HEK293 (cell line): Measurements from ENCODE around the gene MON2.
A peak's percentile ranks its signal among the peaks of the same experiment; 100 is the strongest.

ENCODE experiments used
- EGR2 ChIP-seq: fragments of 450-650 bp; formaldehyde crosslinking; IDR thresholded peaks from 2 replicates; pipeline ENCODE4 v1.5.1; 2016; ENCODE audit warnings: low read depth, missing biosample characterization, missing genetic modification characterization
- GFI1B ChIP-seq: fragments of 450-650 bp; formaldehyde crosslinking; IDR thresholded peaks from 2 replicates; pipeline ENCODE4 v1.5.1; 2016; ENCODE audit warnings: missing biosample characterization, missing genetic modification characterization
- GLIS1 ChIP-seq: fragments of 450-650 bp; formaldehyde crosslinking; IDR thresholded peaks from 2 replicates; pipeline ENCODE4 v1.5.1; 2016; ENCODE audit warnings: missing biosample characterization, missing genetic modification characterization
- IKZF3 ChIP-seq: fragments of 450-650 bp; IDR thresholded peaks from 2 replicates; pipeline ENCODE4 v1.5.0; 2018; ENCODE audit warnings: missing biosample characterization, mild to moderate bottlenecking, missing genetic modification characterization, moderate library complexity
- KLF8 ChIP-seq: fragments of 450-650 bp; formaldehyde crosslinking; IDR thresholded peaks from 2 replicates; pipeline ENCODE4 v1.5.1; 2016; ENCODE audit warnings: missing biosample characterization, missing genetic modification characterization
- KLF9 ChIP-seq: fragments of 450-650 bp; formaldehyde crosslinking; IDR thresholded peaks from 2 replicates; pipeline ENCODE4 v1.5.1; 2016; ENCODE audit warnings: missing biosample characterization, missing genetic modification characterization, low read depth
- MZF1 ChIP-seq: fragments of 450-650 bp; formaldehyde crosslinking; IDR thresholded peaks from 2 replicates; pipeline ENCODE4 v1.5.1; 2017; ENCODE audit warnings: missing biosample characterization, missing genetic modification characterization, borderline replicate concordance
- SCRT2 ChIP-seq: fragments of 450-650 bp; formaldehyde crosslinking; IDR thresholded peaks from 2 replicates; pipeline ENCODE4 v1.5.1; 2016; ENCODE audit warnings: missing biosample characterization, missing genetic modification characterization
- SP7 ChIP-seq: fragments of 450-650 bp; formaldehyde crosslinking; IDR thresholded peaks from 2 replicates; pipeline ENCODE4 v1.5.1; 2016; ENCODE audit warnings: missing biosample characterization, missing genetic modification characterization
- ZBTB17 ChIP-seq: fragments of 450-650 bp; formaldehyde crosslinking; IDR thresholded peaks from 2 replicates; pipeline ENCODE4 v1.5.1; 2016; ENCODE audit warnings: missing biosample characterization, missing genetic modification characterization
- ZBTB20 ChIP-seq: fragments of 450-650 bp; formaldehyde crosslinking; IDR thresholded peaks from 2 replicates; pipeline ENCODE4 v1.5.1; 2016; ENCODE audit warnings: missing biosample characterization, missing genetic modification characterization
- ZBTB8A ChIP-seq: fragments of 450-650 bp; formaldehyde crosslinking; IDR thresholded peaks from 2 replicates; pipeline ENCODE4 v1.5.1; 2016; ENCODE audit warnings: missing biosample characterization, missing genetic modification characterization
- ZEB2 ChIP-seq: fragments of 450-650 bp; formaldehyde crosslinking; IDR thresholded peaks from 2 replicates; pipeline ENCODE4 v1.5.1; 2016; ENCODE audit warnings: missing biosample characterization, missing genetic modification characterization
- ZFP37 ChIP-seq: fragments of 450-650 bp; formaldehyde crosslinking; IDR thresholded peaks from 2 replicates; pipeline ENCODE4 v1.5.1; 2016; ENCODE audit warnings: missing biosample characterization, missing genetic modification characterization
- ZIC2 ChIP-seq: fragments of 450-650 bp; formaldehyde crosslinking; IDR thresholded peaks from 2 replicates; pipeline ENCODE4 v1.5.1; 2016; ENCODE audit warnings: missing biosample characterization, missing genetic modification characterization
- ZNF146 ChIP-seq: fragments of 450-650 bp; formaldehyde crosslinking; IDR thresholded peaks from 2 replicates; pipeline ENCODE4 v1.5.1; 2016; ENCODE audit warnings: missing biosample characterization, missing genetic modification characterization
- ZNF2 ChIP-seq: fragments of 450-650 bp; formaldehyde crosslinking; IDR thresholded peaks from 2 replicates; pipeline ENCODE4 v1.5.1; 2016; ENCODE audit warnings: missing biosample characterization, missing genetic modification characterization
- ZNF221 ChIP-seq: fragments of 450-650 bp; formaldehyde crosslinking; IDR thresholded peaks from 2 replicates; pipeline ENCODE4 v1.5.1; 2017; ENCODE audit warnings: missing biosample characterization, missing genetic modification characterization, borderline replicate concordance
- ZNF24 ChIP-seq: fragments of 450-650 bp; formaldehyde crosslinking; IDR thresholded peaks from 2 replicates; pipeline ENCODE4 v1.5.1; 2016; ENCODE audit warnings: missing biosample characterization, missing genetic modification characterization
- ZNF248 ChIP-seq: fragments of 450-650 bp; formaldehyde crosslinking; IDR thresholded peaks from 2 replicates; pipeline ENCODE4 v1.5.1; 2017; ENCODE audit warnings: missing biosample characterization, missing genetic modification characterization
- ZNF266 ChIP-seq: fragments of 450-650 bp; formaldehyde crosslinking; IDR thresholded peaks from 2 replicates; pipeline ENCODE4 v1.5.1; 2016; ENCODE audit warnings: missing biosample characterization, missing genetic modification characterization, low read depth
- ZNF341 ChIP-seq: fragments of 450-650 bp; formaldehyde crosslinking; IDR thresholded peaks from 2 replicates; pipeline ENCODE4; 2016; ENCODE audit warnings: low read depth, missing biosample characterization, missing genetic modification characterization
- ZNF548 ChIP-seq: fragments of 450-650 bp; formaldehyde crosslinking; IDR thresholded peaks from 2 replicates; pipeline ENCODE4 v1.5.1; 2016; ENCODE audit warnings: missing biosample characterization, missing genetic modification characterization
- ZNF561 ChIP-seq: fragments of 450-650 bp; IDR thresholded peaks from 2 replicates; pipeline ENCODE4 v1.5.1; 2018; ENCODE audit warnings: missing biosample characterization, missing genetic modification characterization, borderline replicate concordance
- ZNF660 ChIP-seq: fragments of 450-650 bp; IDR thresholded peaks from 2 replicates; pipeline ENCODE4 v1.5.1; 2018; ENCODE audit warnings: missing biosample characterization, mild to moderate bottlenecking, missing genetic modification characterization
- ZNF791 ChIP-seq: fragments of 450-650 bp; formaldehyde crosslinking; IDR thresholded peaks from 2 replicates; pipeline ENCODE4 v1.5.1; 2016; ENCODE audit warnings: missing biosample characterization, missing genetic modification characterization
- ZSCAN23 ChIP-seq: fragments of 450-650 bp; formaldehyde crosslinking; IDR thresholded peaks from 2 replicates; pipeline ENCODE4 v1.5.1; 2016; ENCODE audit warnings: missing biosample characterization, missing genetic modification characterization
- ZXDB ChIP-seq: fragments of 450-650 bp; formaldehyde crosslinking; IDR thresholded peaks from 2 replicates; pipeline ENCODE4 v1.5.1; 2016; ENCODE audit warnings: missing biosample characterization, missing genetic modification characterization
- TF ChIP-seq, protein P1 (sequence below): fragments of 450-650 bp; formaldehyde crosslinking; IDR thresholded peaks from 2 replicates; pipeline ENCODE4 v1.5.1; 2016; ENCODE audit warnings: missing biosample characterization, missing genetic modification characterization
- TF ChIP-seq, protein P2 (sequence below): fragments of 450-650 bp; formaldehyde crosslinking; IDR thresholded peaks from 2 replicates; pipeline ENCODE4 v1.5.1; 2017; ENCODE audit warnings: missing biosample characterization, missing genetic modification characterization

Gene MON2

GRCh38 chr12:62631471-62632410 lies 165.1 kb downstream of the MON2 start (continued):
- TF ChIP-seq, protein P1, sequence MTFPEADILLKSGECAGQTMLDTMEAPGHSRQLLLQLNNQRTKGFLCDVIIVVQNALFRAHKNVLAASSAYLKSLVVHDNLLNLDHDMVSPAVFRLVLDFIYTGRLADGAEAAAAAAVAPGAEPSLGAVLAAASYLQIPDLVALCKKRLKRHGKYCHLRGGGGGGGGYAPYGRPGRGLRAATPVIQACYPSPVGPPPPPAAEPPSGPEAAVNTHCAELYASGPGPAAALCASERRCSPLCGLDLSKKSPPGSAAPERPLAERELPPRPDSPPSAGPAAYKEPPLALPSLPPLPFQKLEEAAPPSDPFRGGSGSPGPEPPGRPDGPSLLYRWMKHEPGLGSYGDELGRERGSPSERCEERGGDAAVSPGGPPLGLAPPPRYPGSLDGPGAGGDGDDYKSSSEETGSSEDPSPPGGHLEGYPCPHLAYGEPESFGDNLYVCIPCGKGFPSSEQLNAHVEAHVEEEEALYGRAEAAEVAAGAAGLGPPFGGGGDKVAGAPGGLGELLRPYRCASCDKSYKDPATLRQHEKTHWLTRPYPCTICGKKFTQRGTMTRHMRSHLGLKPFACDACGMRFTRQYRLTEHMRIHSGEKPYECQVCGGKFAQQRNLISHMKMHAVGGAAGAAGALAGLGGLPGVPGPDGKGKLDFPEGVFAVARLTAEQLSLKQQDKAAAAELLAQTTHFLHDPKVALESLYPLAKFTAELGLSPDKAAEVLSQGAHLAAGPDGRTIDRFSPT (tag by site-specific recombination), result 0 out of 2 replicates have a peak, but pooled peaks have one; percentile 60
- TF ChIP-seq, protein P2, sequence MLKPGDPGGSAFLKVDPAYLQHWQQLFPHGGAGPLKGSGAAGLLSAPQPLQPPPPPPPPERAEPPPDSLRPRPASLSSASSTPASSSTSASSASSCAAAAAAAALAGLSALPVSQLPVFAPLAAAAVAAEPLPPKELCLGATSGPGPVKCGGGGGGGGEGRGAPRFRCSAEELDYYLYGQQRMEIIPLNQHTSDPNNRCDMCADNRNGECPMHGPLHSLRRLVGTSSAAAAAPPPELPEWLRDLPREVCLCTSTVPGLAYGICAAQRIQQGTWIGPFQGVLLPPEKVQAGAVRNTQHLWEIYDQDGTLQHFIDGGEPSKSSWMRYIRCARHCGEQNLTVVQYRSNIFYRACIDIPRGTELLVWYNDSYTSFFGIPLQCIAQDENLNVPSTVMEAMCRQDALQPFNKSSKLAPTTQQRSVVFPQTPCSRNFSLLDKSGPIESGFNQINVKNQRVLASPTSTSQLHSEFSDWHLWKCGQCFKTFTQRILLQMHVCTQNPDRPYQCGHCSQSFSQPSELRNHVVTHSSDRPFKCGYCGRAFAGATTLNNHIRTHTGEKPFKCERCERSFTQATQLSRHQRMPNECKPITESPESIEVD (tag by site-specific recombination), result no peak
- TF ChIP-seq ZNF146 (tag by site-specific recombination) (no peak), ZNF791 (tag by site-specific recombination) (no peak), GFI1B (tag by site-specific recombination) (0 out of 2 replicates have a peak, but pooled peaks have one; percentile 23), MZF1 (peak; percentile 51; the same call in 1 of the 2 replicates), ZSCAN23 (no peak), ZBTB20 (tag by site-specific recombination) (peak; percentile 74; the same call in 1 of the 2 replicates), ZNF2 (peak; percentile 40; the same call in 1 of the 2 replicates), GLIS1 (tag by site-specific recombination) (peak; percentile 86), ZFP37 (tag by site-specific recombination) (peak; percentile 65; the same call in 1 of the 2 replicates), ZBTB17 (tag by site-specific recombination) (peak; percentile 87), ZNF548 (tag by site-specific recombination) (no peak), ZIC2 (peak; percentile 84), SP7 (peak; percentile 67; the same call in 1 of the 2 replicates), ZNF24 (tag by site-specific recombination) (0 out of 2 replicates have a peak, but pooled peaks have one; percentile 21), ZNF341 (tag by site-specific recombination) (peak; percentile 82), KLF9 (peak; percentile 42; the same call in 1 of the 2 replicates), ZNF660 (tag by site-specific recombination) (peak; percentile 93), ZNF221 (tag by site-specific recombination) (no peak), IKZF3 (0 out of 2 replicates have a peak, but pooled peaks have one; percentile 23), SCRT2 (peak; percentile 12; the same call in 1 of the 2 replicates), ZXDB (tag by site-specific recombination) (0 out of 2 replicates have a peak, but pooled peaks have one; percentile 34), ZNF561 (tag by site-specific recombination) (peak; percentile 57; the same call in 1 of the 2 replicates), ZNF248 (tag by site-specific recombination) (no peak), ZNF266 (tag by site-specific recombination) (no peak), ZBTB8A (0 out of 2 replicates have a peak, but pooled peaks have one; percentile 6), ZEB2 (tag by site-specific recombination) (peak; percentile 73; the same call in 1 of the 2 replicates), KLF8 (tag by site-specific recombination) (peak; percentile 49; the same call in 1 of the 2 replicates), EGR2 (tag by site-specific recombination) (peak; percentile 75)
